Glutamatergic neuron (in vitro differentiated cells): ENCODE results near the gene CNOT6. TPM values are rescaled to one million over a fixed set of nuclear protein-coding genes. Genes with fewer than 3 reads are reported as not detected.

ENCODE experiments used
- DNase-seq: peaks from one replicate; pipeline ENCODE4 v3.0.0; 2022
- H3K27ac Mint-ChIP-seq: one replicate; pipeline ENCODE4 v1.8.0; 2020; ENCODE audit warnings: mild to moderate bottlenecking, mixed read lengths, inconsistent platforms; ENCODE audit not compliant: unreplicated experiment
- H3K27me3 Mint-ChIP-seq: one replicate; pipeline ENCODE4 v1.8.0; 2020; ENCODE audit warnings: mild to moderate bottlenecking, moderate library complexity, mixed read lengths, inconsistent platforms; ENCODE audit not compliant: unreplicated experiment
- H3K36me3 Mint-ChIP-seq: one replicate; pipeline ENCODE4 v1.8.0; 2020; ENCODE audit warnings: mild to moderate bottlenecking, mixed read lengths, inconsistent platforms; ENCODE audit not compliant: unreplicated experiment
- H3K4me1 Mint-ChIP-seq: one replicate; pipeline ENCODE4 v1.8.0; 2020; ENCODE audit warnings: mild to moderate bottlenecking, low read depth, mixed read lengths, inconsistent platforms; ENCODE audit not compliant: unreplicated experiment
- H3K4me3 Mint-ChIP-seq: one replicate; pipeline ENCODE4 v1.8.0; 2020; ENCODE audit warnings: mild to moderate bottlenecking, mixed read lengths, inconsistent platforms; ENCODE audit not compliant: unreplicated experiment
- H3K9me3 Mint-ChIP-seq: one replicate; pipeline ENCODE4 v1.8.0; 2020; ENCODE audit warnings: mild to moderate bottlenecking, moderate library complexity, mixed read lengths, inconsistent platforms; ENCODE audit not compliant: unreplicated experiment
- total RNA-seq: library from RNA; stranded (reverse); fragmentation: NEBNext Ultra II Directional; extraction: Animal tissue kit (Norgen Biotek cat#: 25700); gene quantifications from one replicate; pipeline ENCODE4 v1.2.1, GENCODE V29; 2021; ENCODE audit not compliant: unreplicated experiment
- TF ChIP-seq, protein P1 (sequence below): fragments of 200-600 bp; sonication (generic); IDR thresholded peaks from one replicate; pipeline ENCODE4 v1.5.0; 2021; ENCODE audit not compliant: partially characterized antibody, unreplicated experiment

CNOT6 gene
- total RNA-seq, 1 donor from 2014 or later: 62.0 TPM

DNA sequence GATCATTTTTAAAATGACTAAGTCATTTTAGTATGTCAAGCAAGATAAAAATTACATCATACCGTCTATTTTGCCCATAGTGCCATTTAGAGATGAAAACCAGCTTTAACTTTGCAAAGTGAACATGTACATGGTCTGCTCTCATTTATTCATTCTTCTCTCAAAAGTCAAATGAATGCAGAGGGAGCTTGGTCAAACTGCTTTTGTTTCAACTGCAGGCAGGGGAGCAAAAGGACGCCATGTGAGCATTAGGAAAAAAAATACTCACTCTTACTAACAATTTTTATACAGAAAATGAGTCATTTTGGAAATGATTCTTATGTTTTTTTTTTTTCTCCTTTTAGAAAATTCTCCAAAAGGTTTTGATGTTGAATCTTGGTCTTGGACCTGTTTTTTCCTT lies 81.4 kb downstream of the CNOT6 start:
- Mint-ChIP-seq H3K9me3 (no peaks in the 10 kb centered on the region), H3K4me3 (no peak overlapping the region), H3K36me3 (no peaks in the 10 kb centered on the region), H3K27ac (no peak overlapping the region), H3K4me1 (no peaks in the 10 kb centered on the region), H3K27me3 (peaks cover 3% of the 10 kb centered on the region)
- TF ChIP-seq, protein P1, sequence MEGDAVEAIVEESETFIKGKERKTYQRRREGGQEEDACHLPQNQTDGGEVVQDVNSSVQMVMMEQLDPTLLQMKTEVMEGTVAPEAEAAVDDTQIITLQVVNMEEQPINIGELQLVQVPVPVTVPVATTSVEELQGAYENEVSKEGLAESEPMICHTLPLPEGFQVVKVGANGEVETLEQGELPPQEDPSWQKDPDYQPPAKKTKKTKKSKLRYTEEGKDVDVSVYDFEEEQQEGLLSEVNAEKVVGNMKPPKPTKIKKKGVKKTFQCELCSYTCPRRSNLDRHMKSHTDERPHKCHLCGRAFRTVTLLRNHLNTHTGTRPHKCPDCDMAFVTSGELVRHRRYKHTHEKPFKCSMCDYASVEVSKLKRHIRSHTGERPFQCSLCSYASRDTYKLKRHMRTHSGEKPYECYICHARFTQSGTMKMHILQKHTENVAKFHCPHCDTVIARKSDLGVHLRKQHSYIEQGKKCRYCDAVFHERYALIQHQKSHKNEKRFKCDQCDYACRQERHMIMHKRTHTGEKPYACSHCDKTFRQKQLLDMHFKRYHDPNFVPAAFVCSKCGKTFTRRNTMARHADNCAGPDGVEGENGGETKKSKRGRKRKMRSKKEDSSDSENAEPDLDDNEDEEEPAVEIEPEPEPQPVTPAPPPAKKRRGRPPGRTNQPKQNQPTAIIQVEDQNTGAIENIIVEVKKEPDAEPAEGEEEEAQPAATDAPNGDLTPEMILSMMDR: no peak
- no peak for DNase-seq

DNA sequence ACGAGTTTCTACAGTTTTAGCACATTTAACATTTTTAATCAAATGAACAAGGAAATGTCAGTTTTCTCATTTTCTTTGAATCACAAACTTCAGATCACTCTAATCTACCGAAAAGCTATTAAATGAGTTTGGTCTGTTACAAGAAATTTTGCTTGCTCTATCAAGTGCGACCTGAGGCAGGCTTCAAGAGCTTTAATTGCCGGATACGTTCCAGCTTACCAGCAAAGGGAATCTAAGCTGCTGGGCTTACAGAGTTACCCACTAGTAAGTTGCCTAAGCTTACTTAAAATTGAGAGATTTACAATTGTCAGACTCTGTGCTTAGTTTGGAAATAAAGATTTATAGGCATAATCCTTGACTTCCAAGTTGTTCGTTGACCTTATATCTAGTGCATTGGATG lies 86.5 kb downstream of the CNOT6 start:
- H3K4me3 Mint-ChIP-seq: no peak overlapping the region
- H3K4me1 Mint-ChIP-seq: no peaks in the 10 kb centered on the region
- TF ChIP-seq, protein P1: no peak
- no peak overlapping the region for H3K27ac Mint-ChIP-seq
- H3K27me3 Mint-ChIP-seq: peaks cover 4% of the 10 kb centered on the region
- no peak for DNase-seq
- peaks cover 2% of the 10 kb centered on the region for H3K9me3 Mint-ChIP-seq
- H3K36me3 Mint-ChIP-seq: peaks cover 16% of the 10 kb centered on the region

DNA sequence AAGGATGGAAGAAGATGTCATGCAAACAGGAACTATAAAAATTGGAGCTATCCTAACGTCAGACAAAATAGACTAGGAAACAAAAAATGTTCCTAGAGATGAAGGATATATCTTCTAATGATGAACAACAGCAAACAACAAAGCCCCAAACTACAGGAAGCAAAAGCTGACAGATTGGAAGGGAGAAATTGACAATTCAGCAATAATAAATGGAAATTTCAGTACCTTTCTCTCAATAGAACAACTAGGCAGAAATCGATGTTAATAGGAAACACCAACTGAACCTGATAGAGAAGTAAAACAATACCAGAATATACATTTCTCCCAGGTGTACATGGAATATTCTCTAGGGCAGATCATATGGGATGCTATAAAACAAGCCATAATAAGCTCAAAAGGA lies 89.6 kb downstream of the CNOT6 start:
- H3K36me3 Mint-ChIP-seq: peaks cover 21% of the 10 kb centered on the region
- H3K9me3 Mint-ChIP-seq: peaks cover 2% of the 10 kb centered on the region
- no peak overlapping the region for H3K27ac Mint-ChIP-seq
- TF ChIP-seq, protein P1: no peak
- H3K4me1 Mint-ChIP-seq: no peaks in the 10 kb centered on the region
- no peak for DNase-seq
- peaks cover 6% of the 10 kb centered on the region for H3K27me3 Mint-ChIP-seq
- no peak overlapping the region for H3K4me3 Mint-ChIP-seq

DNA sequence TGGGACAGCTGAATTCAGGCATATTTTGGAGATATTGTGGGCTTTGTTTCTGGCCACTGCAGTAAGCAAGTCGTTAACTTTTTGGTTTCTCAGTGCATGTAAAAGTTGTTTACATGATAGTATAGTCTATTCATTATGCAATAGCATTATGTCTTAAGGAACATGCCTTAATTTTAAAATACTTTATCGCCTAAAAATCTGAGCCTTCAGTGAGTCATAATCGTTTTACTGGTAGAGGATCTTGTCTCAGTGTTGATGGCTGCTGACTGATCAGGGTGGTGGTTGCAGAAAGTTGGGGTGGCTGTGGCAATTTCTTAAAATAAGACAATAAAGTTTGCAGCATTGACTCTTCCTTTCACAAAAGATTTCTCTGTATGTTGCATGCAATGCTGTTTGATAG lies 92.0 kb downstream of the CNOT6 start:
- Mint-ChIP-seq H3K9me3 (peaks cover 4% of the 10 kb centered on the region), H3K27ac (no peak overlapping the region), H3K4me1 (no peaks in the 10 kb centered on the region), H3K27me3 (peaks cover 17% of the 10 kb centered on the region), H3K4me3 (no peak overlapping the region), H3K36me3 (peaks cover 21% of the 10 kb centered on the region)
- TF ChIP-seq, protein P1: no peak
- DNase-seq: no peak

DNA sequence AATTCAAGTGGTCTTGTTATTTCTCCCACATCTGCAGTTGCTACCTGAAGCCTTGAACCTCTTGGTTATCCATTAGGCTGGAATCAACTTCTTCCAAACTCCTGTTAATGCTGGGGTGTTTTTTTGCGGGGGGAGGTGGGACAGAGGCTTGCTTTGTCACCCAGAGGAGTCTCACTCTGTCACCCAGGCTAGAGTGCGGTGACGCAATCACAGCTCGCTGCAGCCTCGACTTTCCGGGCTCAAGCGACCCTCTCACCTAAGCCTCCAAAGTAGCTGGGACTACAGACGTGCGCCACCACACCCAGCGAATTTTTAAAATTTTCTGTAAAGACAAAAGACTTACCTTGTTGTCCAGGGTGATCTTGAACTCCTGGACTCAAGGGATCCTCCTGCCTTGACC lies 92.7 kb downstream of the CNOT6 start:
- peaks cover 16% of the 10 kb centered on the region for H3K27me3 Mint-ChIP-seq
- H3K36me3 Mint-ChIP-seq: peaks cover 21% of the 10 kb centered on the region
- no peaks in the 10 kb centered on the region for H3K4me1 Mint-ChIP-seq
- DNase-seq: no peak
- no peak overlapping the region for H3K4me3 Mint-ChIP-seq
- TF ChIP-seq, protein P1: no peak
- peaks cover 4% of the 10 kb centered on the region for H3K9me3 Mint-ChIP-seq
- H3K27ac Mint-ChIP-seq: no peak overlapping the region
